Measurements from ENCODE around the gene RIMBP2.

DNA sequence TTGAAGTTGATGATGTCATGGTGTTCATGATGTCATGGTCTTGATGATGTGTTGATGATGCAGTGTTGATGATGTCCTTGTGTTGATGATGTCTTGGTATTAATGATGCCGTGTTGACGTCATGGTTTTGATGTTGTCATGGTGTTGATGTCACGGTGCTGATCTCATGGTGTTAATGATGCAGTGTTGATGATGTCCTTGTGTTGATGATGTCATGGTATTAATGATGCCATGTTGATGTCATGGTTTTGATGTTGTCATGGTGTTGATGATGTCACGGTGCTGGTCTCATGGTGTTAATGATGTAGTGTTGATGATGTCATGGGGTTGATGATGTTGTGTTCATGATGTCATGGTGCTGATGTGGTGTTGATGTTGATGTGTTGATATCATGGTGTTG, 48.0 kb upstream of the RIMBP2 start:
- TF ChIP-seq ZNF629 (tag by site-specific recombination; IDR thresholded peaks at IDR 0.05) (no peak; the same call in 1 of the 2 replicates), ZNF707 (tag by site-specific recombination; IDR thresholded peaks at IDR 0.05) (no peak), ZFP37 (tag by site-specific recombination; IDR thresholded peaks at IDR 0.05) (no peak), ZNF354C (tag by site-specific recombination; IDR thresholded peaks at IDR 0.05; ENCODE audit: borderline replicate concordance, low read depth) (no peak), ZNF416 (tag by site-specific recombination; IDR thresholded peaks at IDR 0.05) (no peak), KLF16 (tag by site-specific recombination; IDR thresholded peaks at IDR 0.05) (no peak), ZNF175 (tag by site-specific recombination; IDR thresholded peaks at IDR 0.05) (no peak)
- TF ChIP-seq, protein P1, sequence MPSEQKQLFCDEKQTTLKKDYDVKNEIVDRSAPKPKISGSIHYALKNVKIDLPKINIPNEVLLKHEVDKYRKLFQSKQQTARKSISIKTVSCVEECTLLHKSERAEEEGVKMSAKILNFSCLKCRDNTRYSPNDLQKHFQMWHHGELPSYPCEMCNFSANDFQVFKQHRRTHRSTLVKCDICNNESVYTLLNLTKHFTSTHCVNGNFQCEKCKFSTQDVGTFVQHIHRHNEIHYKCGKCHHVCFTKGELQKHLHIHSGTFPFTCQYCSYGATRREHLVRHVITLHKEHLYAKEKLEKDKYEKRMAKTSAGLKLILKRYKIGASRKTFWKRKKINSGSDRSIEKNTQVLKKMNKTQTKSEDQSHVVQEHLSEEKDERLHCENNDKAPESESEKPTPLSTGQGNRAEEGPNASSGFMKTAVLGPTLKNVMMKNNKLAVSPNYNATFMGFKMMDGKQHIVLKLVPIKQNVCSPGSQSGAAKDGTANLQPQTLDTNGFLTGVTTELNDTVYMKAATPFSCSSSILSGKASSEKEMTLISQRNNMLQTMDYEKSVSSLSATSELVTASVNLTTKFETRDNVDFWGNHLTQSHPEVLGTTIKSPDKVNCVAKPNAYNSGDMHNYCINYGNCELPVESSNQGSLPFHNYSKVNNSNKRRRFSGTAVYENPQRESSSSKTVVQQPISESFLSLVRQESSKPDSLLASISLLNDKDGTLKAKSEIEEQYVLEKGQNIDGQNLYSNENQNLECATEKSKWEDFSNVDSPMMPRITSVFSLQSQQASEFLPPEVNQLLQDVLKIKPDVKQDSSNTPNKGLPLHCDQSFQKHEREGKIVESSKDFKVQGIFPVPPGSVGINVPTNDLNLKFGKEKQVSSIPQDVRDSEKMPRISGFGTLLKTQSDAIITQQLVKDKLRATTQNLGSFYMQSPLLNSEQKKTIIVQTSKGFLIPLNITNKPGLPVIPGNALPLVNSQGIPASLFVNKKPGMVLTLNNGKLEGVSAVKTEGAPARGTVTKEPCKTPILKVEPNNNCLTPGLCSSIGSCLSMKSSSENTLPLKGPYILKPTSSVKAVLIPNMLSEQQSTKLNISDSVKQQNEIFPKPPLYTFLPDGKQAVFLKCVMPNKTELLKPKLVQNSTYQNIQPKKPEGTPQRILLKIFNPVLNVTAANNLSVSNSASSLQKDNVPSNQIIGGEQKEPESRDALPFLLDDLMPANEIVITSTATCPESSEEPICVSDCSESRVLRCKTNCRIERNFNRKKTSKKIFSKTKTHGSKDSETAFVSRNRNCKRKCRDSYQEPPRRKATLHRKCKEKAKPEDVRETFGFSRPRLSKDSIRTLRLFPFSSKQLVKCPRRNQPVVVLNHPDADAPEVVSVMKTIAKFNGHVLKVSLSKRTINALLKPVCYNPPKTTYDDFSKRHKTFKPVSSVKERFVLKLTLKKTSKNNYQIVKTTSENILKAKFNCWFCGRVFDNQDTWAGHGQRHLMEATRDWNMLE (tag by site-specific recombination; conservative IDR thresholded peaks at IDR 0.05; ENCODE audit: low read depth), result no peak; the same call in 1 of the 2 replicates
- TF ChIP-seq, protein P2, sequence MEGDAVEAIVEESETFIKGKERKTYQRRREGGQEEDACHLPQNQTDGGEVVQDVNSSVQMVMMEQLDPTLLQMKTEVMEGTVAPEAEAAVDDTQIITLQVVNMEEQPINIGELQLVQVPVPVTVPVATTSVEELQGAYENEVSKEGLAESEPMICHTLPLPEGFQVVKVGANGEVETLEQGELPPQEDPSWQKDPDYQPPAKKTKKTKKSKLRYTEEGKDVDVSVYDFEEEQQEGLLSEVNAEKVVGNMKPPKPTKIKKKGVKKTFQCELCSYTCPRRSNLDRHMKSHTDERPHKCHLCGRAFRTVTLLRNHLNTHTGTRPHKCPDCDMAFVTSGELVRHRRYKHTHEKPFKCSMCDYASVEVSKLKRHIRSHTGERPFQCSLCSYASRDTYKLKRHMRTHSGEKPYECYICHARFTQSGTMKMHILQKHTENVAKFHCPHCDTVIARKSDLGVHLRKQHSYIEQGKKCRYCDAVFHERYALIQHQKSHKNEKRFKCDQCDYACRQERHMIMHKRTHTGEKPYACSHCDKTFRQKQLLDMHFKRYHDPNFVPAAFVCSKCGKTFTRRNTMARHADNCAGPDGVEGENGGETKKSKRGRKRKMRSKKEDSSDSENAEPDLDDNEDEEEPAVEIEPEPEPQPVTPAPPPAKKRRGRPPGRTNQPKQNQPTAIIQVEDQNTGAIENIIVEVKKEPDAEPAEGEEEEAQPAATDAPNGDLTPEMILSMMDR (tag by site-specific recombination; IDR thresholded peaks at IDR 0.05), result no peak
- TF ChIP-seq, protein P3, sequence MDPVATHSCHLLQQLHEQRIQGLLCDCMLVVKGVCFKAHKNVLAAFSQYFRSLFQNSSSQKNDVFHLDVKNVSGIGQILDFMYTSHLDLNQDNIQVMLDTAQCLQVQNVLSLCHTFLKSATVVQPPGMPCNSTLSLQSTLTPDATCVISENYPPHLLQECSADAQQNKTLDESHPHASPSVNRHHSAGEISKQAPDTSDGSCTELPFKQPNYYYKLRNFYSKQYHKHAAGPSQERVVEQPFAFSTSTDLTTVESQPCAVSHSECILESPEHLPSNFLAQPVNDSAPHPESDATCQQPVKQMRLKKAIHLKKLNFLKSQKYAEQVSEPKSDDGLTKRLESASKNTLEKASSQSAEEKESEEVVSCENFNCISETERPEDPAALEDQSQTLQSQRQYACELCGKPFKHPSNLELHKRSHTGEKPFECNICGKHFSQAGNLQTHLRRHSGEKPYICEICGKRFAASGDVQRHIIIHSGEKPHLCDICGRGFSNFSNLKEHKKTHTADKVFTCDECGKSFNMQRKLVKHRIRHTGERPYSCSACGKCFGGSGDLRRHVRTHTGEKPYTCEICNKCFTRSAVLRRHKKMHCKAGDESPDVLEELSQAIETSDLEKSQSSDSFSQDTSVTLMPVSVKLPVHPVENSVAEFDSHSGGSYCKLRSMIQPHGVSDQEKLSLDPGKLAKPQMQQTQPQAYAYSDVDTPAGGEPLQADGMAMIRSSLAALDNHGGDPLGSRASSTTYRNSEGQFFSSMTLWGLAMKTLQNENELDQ (tag by site-specific recombination; IDR thresholded peaks at IDR 0.05; ENCODE audit: low read depth), result no peak
- TF ChIP-seq, protein P4, sequence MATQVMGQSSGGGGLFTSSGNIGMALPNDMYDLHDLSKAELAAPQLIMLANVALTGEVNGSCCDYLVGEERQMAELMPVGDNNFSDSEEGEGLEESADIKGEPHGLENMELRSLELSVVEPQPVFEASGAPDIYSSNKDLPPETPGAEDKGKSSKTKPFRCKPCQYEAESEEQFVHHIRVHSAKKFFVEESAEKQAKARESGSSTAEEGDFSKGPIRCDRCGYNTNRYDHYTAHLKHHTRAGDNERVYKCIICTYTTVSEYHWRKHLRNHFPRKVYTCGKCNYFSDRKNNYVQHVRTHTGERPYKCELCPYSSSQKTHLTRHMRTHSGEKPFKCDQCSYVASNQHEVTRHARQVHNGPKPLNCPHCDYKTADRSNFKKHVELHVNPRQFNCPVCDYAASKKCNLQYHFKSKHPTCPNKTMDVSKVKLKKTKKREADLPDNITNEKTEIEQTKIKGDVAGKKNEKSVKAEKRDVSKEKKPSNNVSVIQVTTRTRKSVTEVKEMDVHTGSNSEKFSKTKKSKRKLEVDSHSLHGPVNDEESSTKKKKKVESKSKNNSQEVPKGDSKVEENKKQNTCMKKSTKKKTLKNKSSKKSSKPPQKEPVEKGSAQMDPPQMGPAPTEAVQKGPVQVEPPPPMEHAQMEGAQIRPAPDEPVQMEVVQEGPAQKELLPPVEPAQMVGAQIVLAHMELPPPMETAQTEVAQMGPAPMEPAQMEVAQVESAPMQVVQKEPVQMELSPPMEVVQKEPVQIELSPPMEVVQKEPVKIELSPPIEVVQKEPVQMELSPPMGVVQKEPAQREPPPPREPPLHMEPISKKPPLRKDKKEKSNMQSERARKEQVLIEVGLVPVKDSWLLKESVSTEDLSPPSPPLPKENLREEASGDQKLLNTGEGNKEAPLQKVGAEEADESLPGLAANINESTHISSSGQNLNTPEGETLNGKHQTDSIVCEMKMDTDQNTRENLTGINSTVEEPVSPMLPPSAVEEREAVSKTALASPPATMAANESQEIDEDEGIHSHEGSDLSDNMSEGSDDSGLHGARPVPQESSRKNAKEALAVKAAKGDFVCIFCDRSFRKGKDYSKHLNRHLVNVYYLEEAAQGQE (tag by site-specific recombination; IDR thresholded peaks at IDR 0.05), result no peak

Data from HEK293 (cell line).